Lower lobe of right lung (tissue), 2 donors: Measurements from ENCODE around the gene UNC45A. TPM values are rescaled to one million over a fixed set of nuclear protein-coding genes. Genes with fewer than 3 reads are reported as not detected.

Experiments
- ATAC-seq, 2 donors: fragments of 200-7000 bp; cut with Tn5 transposase; one replicate each; pipeline ENCODE4 v1.9.1; 2020 to 2022; ENCODE audit warnings: mild to moderate bottlenecking in 2 of 2, moderate library complexity in 2 of 2
- DNase-seq: peaks from one replicate; pipeline ENCODE4 v3.0.0-alpha.2; 2020
- H3K27ac ChIP-seq: fragments of 200-600 bp; one replicate; pipeline ENCODE4 v1.8.0; 2022
- H3K27me3 ChIP-seq: fragments of 200-600 bp; one replicate; pipeline ENCODE4 v1.8.0; 2022; ENCODE audit warnings: low read depth
- H3K36me3 ChIP-seq: fragments of 200-600 bp; one replicate; pipeline ENCODE4 v1.8.0; 2022; ENCODE audit warnings: mild to moderate bottlenecking
- H3K4me1 ChIP-seq: fragments of 200-600 bp; one replicate; pipeline ENCODE4 v1.8.0; 2022
- H3K4me3 ChIP-seq: fragments of 200-600 bp; one replicate; pipeline ENCODE4 v1.8.0; 2022; ENCODE audit warnings: mild to moderate bottlenecking
- H3K9me3 ChIP-seq: fragments of 200-600 bp; one replicate; pipeline ENCODE4 v1.8.0; 2022
- intact Hi-C: fragments of 100-400 bp; cut with DNase I; formaldehyde crosslinking; loops from one replicate; pipeline ENCODE4 v1.11.0; 2022
- total RNA-seq: library from RNA; stranded (reverse); fragmentation: NEBNext Ultra II Directional; extraction: Animal tissue kit (Norgen Biotek cat#: 25700); gene quantifications from one replicate; pipeline ENCODE4 v1.2.1, GENCODE V29; 2021
- TF ChIP-seq, protein P1 (sequence below): fragments of 200-600 bp; IDR thresholded peaks from one replicate; pipeline ENCODE4 v1.8.0; 2022; ENCODE audit warnings: antibody characterized with exemption, mild to moderate bottlenecking
- donor health status: DM: no; HTN: yes; CAD: no; lungs with severe emphysema.

The UNC45A gene
- total RNA-seq, 1 donor from 2014 or later: 50.4 TPM

DNA sequence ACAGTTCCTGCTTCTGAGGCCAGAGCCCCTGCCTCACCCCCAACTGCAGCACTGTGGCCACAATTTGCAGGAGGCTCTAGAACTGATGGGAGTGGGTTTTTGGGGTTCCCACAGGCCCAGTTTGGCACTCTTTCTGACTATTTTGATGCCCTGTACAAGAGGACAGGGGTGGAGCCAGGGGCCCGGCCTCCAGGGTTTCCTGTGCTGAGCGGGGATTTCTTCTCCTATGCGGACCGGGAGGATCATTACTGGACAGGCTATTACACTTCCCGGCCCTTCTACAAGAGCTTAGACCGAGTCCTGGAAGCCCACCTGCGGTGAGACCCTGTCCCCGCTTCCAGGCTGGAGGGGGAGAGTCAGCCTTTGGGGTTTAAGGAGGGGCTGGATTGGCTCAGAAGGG is 25.1 kb upstream of the UNC45A start:
- Histone ChIP-seq H3K27ac (no peak overlapping the region), H3K4me3 (no peak overlapping the region), H3K9me3 (no peaks in the 10 kb centered on the region), H3K36me3 (peaks cover 100% of the 10 kb centered on the region), H3K27me3 (no peaks in the 10 kb centered on the region), H3K4me1 (peaks cover 7% of the 10 kb centered on the region)
- ATAC-seq (no peak), DNase-seq (no peak)
- intact Hi-C loops: no loop called here
- TF ChIP-seq, protein P1, sequence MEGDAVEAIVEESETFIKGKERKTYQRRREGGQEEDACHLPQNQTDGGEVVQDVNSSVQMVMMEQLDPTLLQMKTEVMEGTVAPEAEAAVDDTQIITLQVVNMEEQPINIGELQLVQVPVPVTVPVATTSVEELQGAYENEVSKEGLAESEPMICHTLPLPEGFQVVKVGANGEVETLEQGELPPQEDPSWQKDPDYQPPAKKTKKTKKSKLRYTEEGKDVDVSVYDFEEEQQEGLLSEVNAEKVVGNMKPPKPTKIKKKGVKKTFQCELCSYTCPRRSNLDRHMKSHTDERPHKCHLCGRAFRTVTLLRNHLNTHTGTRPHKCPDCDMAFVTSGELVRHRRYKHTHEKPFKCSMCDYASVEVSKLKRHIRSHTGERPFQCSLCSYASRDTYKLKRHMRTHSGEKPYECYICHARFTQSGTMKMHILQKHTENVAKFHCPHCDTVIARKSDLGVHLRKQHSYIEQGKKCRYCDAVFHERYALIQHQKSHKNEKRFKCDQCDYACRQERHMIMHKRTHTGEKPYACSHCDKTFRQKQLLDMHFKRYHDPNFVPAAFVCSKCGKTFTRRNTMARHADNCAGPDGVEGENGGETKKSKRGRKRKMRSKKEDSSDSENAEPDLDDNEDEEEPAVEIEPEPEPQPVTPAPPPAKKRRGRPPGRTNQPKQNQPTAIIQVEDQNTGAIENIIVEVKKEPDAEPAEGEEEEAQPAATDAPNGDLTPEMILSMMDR: no peak

DNA sequence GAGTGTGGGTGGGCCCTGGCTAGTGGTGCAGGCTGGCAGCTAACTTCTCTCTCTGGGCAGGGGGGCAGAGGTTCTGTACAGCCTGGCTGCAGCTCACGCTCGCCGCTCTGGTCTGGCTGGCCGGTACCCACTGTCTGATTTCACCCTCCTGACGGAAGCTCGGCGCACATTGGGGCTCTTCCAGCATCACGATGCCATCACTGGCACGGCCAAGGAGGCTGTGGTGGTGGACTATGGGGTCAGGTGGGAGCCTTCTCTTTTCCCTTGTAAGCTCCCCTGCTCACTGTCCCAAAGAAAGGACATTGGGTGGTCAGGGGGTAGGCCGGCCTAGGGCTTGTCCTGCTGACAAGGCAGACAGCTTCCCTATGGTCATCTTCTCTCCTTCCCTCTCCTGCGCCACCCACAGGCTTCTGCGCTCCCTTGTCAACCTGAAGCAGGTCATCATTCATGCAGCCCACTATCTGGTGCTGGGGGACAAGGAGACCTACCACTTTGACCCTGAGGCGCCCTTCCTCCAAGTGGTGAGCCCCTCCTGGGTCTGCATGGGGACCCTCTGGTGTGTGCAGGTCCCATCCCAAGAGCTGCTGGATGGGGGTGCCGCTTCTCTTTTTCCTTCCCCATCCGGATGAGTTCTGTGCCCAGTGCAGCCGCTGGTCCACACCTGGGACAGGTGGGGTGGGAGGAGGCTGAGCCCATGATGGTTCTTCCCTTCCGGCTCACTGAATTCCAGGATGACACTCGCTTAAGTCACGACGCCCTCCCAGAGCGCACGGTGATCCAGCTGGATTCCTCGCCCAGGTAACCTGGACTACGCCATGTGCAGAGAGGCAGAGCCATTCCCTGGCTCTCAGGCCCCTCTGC is 24.4 kb upstream of the UNC45A start:
- Histone ChIP-seq H3K27ac (no peak overlapping the region), H3K36me3 (peaks cover 100% of the 10 kb centered on the region), H3K27me3 (no peaks in the 10 kb centered on the region), H3K4me1 (peaks cover 12% of the 10 kb centered on the region), H3K9me3 (no peaks in the 10 kb centered on the region), H3K4me3 (no peak overlapping the region)
- ATAC-seq (no peak), DNase-seq (peak; percentile 33)
- intact Hi-C loops: no loop called here
- TF ChIP-seq, protein P1: no peak

DNA sequence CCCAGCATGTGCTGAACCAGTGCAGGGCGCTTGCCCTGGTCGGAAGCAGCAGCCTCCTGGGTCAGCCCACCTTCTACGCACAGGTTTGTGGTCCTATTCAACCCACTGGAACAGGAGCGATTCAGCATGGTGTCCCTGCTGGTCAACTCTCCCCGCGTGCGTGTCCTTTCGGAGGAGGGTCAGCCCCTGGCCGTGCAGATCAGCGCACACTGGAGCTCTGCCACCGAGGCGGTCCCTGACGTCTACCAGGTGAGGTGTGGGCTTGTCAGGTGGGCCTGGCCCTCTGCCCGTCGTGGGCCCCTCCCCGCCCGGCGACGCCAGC is 23.8 kb upstream of the UNC45A start:
- Histone ChIP-seq H3K36me3 (peaks cover 100% of the 10 kb centered on the region), H3K27ac (no peak overlapping the region), H3K4me3 (no peak overlapping the region), H3K9me3 (no peaks in the 10 kb centered on the region), H3K4me1 (peaks cover 12% of the 10 kb centered on the region), H3K27me3 (no peaks in the 10 kb centered on the region)
- no peak for ATAC-seq
- peak; percentile 34 for DNase-seq
- TF ChIP-seq, protein P1: no peak
- intact Hi-C loops: no loop called here

DNA sequence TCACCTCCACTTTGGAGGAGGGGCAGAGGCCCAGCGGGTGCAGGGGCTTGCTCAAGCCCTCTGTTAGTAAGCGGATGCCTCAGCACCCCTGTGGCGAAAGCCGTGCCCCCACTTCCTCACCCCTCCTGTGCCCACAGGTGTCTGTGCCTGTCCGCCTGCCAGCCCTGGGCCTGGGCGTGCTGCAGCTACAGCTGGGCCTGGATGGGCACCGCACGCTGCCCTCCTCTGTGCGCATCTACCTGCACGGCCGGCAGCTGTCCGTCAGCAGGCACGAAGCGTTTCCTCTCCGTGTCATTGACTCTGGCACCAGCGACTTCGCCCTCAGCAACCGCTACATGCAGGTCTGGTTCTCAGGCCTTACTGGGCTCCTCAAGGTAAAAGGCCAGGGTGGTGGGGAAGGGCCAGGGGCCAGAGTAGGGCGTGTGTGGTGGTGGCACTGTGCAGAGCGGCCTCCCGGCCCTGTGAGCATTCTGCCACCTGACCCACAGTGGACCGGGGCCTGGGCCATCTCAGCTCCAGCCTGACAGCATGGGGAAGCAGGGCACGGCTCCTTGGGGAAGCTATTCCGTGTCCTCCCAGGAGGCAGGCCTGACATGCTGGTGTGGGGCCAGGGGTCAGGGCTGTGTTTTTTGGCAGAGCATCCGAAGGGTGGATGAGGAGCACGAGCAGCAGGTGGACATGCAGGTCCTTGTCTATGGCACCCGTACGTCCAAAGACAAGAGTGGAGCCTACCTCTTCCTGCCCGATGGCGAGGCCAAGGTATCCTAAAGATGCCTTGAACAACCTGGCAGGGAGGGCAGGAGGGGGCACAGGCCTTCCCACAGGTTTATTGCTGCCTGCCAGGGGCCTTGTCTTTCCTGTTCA is 22.9 kb upstream of the UNC45A start:
- Histone ChIP-seq H3K4me1 (peaks cover 12% of the 10 kb centered on the region), H3K27me3 (no peaks in the 10 kb centered on the region), H3K4me3 (no peak overlapping the region), H3K27ac (no peak overlapping the region), H3K9me3 (no peaks in the 10 kb centered on the region), H3K36me3 (peaks cover 100% of the 10 kb centered on the region)
- ATAC-seq (no peak), DNase-seq (peak; percentile 45)
- intact Hi-C loops: no loop called here
- TF ChIP-seq, protein P1: no peak

DNA sequence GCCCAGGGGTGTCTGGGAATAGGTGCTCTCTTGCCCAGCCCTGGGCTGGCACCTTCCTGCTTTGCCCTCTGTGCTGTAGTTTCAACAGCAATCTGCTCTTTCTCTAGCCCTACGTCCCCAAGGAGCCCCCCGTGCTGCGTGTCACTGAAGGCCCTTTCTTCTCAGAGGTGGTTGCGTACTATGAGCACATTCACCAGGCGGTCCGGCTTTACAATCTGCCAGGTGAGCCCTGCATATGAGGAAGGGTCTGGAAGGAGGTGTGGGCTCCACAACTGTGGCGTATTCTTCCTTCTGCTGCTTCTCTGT is 22.4 kb upstream of the UNC45A start:
- Histone ChIP-seq H3K4me3 (no peak overlapping the region), H3K36me3 (peaks cover 100% of the 10 kb centered on the region)
- no peak for ATAC-seq

More for the DNA sequence above, 22.4 kb upstream of the UNC45A start:
- Histone ChIP-seq H3K27ac (no peak overlapping the region), H3K4me1 (peaks cover 12% of the 10 kb centered on the region), H3K9me3 (no peaks in the 10 kb centered on the region), H3K27me3 (no peaks in the 10 kb centered on the region)
- TF ChIP-seq, protein P1: no peak
- intact Hi-C loops: no loop called here
- DNase-seq: peak; percentile 14
